Lower lobe of right lung (tissue), 2 donors: ENCODE results near the gene KIRREL3. TPM values are rescaled to one million over a fixed set of nuclear protein-coding genes. Genes with fewer than 3 reads are reported as not detected.

Experiments
- ATAC-seq, 2 donors: fragments of 200-7000 bp; cut with Tn5 transposase; one replicate each; pipeline ENCODE4 v1.9.1; 2020 to 2022; ENCODE audit warnings: mild to moderate bottlenecking in 2 of 2, moderate library complexity in 2 of 2
- DNase-seq: peaks from one replicate; pipeline ENCODE4 v3.0.0-alpha.2; 2020
- H3K27ac ChIP-seq: fragments of 200-600 bp; one replicate; pipeline ENCODE4 v1.8.0; 2022
- H3K27me3 ChIP-seq: fragments of 200-600 bp; one replicate; pipeline ENCODE4 v1.8.0; 2022; ENCODE audit warnings: low read depth
- H3K36me3 ChIP-seq: fragments of 200-600 bp; one replicate; pipeline ENCODE4 v1.8.0; 2022; ENCODE audit warnings: mild to moderate bottlenecking
- H3K4me1 ChIP-seq: fragments of 200-600 bp; one replicate; pipeline ENCODE4 v1.8.0; 2022
- H3K4me3 ChIP-seq: fragments of 200-600 bp; one replicate; pipeline ENCODE4 v1.8.0; 2022; ENCODE audit warnings: mild to moderate bottlenecking
- H3K9me3 ChIP-seq: fragments of 200-600 bp; one replicate; pipeline ENCODE4 v1.8.0; 2022
- CTCF ChIP-seq: fragments of 200-600 bp; IDR thresholded peaks from one replicate; pipeline ENCODE4 v1.8.0; 2022; ENCODE audit warnings: antibody characterized with exemption, mild to moderate bottlenecking
- intact Hi-C: fragments of 100-400 bp; cut with DNase I; formaldehyde crosslinking; loops from one replicate; pipeline ENCODE4 v1.11.0; 2022
- total RNA-seq: library from RNA; stranded (reverse); fragmentation: NEBNext Ultra II Directional; extraction: Animal tissue kit (Norgen Biotek cat#: 25700); gene quantifications from one replicate; pipeline ENCODE4 v1.2.1, GENCODE V29; 2021
- donor health status: DM: no; HTN: yes; CAD: no; lungs with severe emphysema.

Gene KIRREL3
- total RNA-seq, 1 donor from 2014 or later = 0.15 TPM

GRCh38 chr11:126969865-126970479, 30.6 kb downstream of the KIRREL3 start:
- intact Hi-C loops = no loop called here
- H3K4me1 ChIP-seq = no peaks in the 10 kb centered on the region
- H3K27me3 ChIP-seq = no peaks in the 10 kb centered on the region
- peak; percentile 44 for TF ChIP-seq CTCF
- H3K4me3 ChIP-seq = no peak overlapping the region
- H3K9me3 ChIP-seq = no peaks in the 10 kb centered on the region
- no peak overlapping the region for H3K27ac ChIP-seq
- ATAC-seq = peak; percentile 76 to 88
- H3K36me3 ChIP-seq = no peaks in the 10 kb centered on the region
- DNase-seq = no peak

GRCh38 chr11:126968915-126969314, 31.7 kb downstream of the KIRREL3 start:
- DNase-seq (no peak), ATAC-seq (no peak)
- no peaks in the 10 kb centered on the region for H3K9me3 ChIP-seq
- H3K4me1 ChIP-seq = no peaks in the 10 kb centered on the region
- no peak overlapping the region for H3K4me3 ChIP-seq
- no peak for TF ChIP-seq CTCF
- no peak overlapping the region for H3K27ac ChIP-seq
- H3K27me3 ChIP-seq = no peaks in the 10 kb centered on the region
- intact Hi-C loops = no loop called here
- no peaks in the 10 kb centered on the region for H3K36me3 ChIP-seq

- no peaks in the 10 kb centered on the region for H3K4me1 ChIP-seq
- no peak overlapping the region for H3K4me3 ChIP-seq
- H3K27me3 ChIP-seq = no peaks in the 10 kb centered on the region
- DNase-seq (no peak), ATAC-seq (no peak)
- no peaks in the 10 kb centered on the region for H3K36me3 ChIP-seq
- H3K27ac ChIP-seq = no peak overlapping the region
- intact Hi-C loops = no loop called here
- TF ChIP-seq CTCF = no peak
- no peaks in the 10 kb centered on the region for H3K9me3 ChIP-seq
Observed at GRCh38 chr11:126965331-126965730, 35.2 kb downstream of the KIRREL3 start.

GRCh38 chr11:126963603-126964363, 36.8 kb downstream of the KIRREL3 start:
- Histone ChIP-seq H3K9me3 (no peaks in the 10 kb centered on the region), H3K4me1 (no peaks in the 10 kb centered on the region), H3K36me3 (no peaks in the 10 kb centered on the region), H3K27ac (no peak overlapping the region), H3K4me3 (no peak overlapping the region), H3K27me3 (no peaks in the 10 kb centered on the region)
- no peak for TF ChIP-seq CTCF
- DNase-seq (no peak), ATAC-seq (peak; percentile 88 to 96)
- intact Hi-C loops = no loop called here

GRCh38 chr11:126963115-126963514, 37.5 kb downstream of the KIRREL3 start:
- Histone ChIP-seq H3K4me1 (no peaks in the 10 kb centered on the region), H3K36me3 (no peaks in the 10 kb centered on the region), H3K27me3 (no peaks in the 10 kb centered on the region), H3K4me3 (no peak overlapping the region), H3K9me3 (no peaks in the 10 kb centered on the region), H3K27ac (no peak overlapping the region)
- no peak for ATAC-seq
- intact Hi-C loops = no loop called here
- no peak for DNase-seq
- no peak for TF ChIP-seq CTCF
